PFSK-1 (cell line): ENCODE measurements around the gene OSBPL6.

ENCODE experiments used
- FOXP2 ChIP-seq: optimal IDR thresholded peaks from 2 replicates; pipeline ENCODE3; 2011; ENCODE audit warnings: borderline replicate concordance, control low read depth, inconsistent platforms; ENCODE audit not compliant: insufficient read depth; ENCODE audit errors: extremely low read length, extremely low read depth
- POLR2AphosphoS5 ChIP-seq: IDR thresholded peaks from 2 replicates; pipeline ENCODE4 v1.6.1; 2012; ENCODE audit warnings: low read depth, mild to moderate bottlenecking, control low read depth, low read length, moderate library complexity
- SIN3A ChIP-seq: IDR thresholded peaks from 2 replicates; pipeline ENCODE4 v1.6.1; 2012; ENCODE audit warnings: mild to moderate bottlenecking, low read length, moderate library complexity, borderline replicate concordance; ENCODE audit not compliant: insufficient read depth
- TAF1 ChIP-seq: IDR thresholded peaks from 2 replicates; pipeline ENCODE4 v1.6.1; 2012; ENCODE audit warnings: low read length, control low read depth, borderline replicate concordance; ENCODE audit not compliant: insufficient read depth
- TF ChIP-seq, protein P1 (sequence below), 2 experiments: IDR thresholded peaks; 2 replicates each; pipeline versions ENCODE4 v1.6.1 to v1.8.0; 2011 to 2012; ENCODE audit warnings: low read depth in 2 of 2, low read length in 2 of 2, control low read depth in 1 of 2, inconsistent platforms in 1 of 2, mild to moderate bottlenecking in 1 of 2, moderate library complexity in 1 of 2; ENCODE audit not compliant: insufficient read depth in 1 of 2

OSBPL6 gene

DNA sequence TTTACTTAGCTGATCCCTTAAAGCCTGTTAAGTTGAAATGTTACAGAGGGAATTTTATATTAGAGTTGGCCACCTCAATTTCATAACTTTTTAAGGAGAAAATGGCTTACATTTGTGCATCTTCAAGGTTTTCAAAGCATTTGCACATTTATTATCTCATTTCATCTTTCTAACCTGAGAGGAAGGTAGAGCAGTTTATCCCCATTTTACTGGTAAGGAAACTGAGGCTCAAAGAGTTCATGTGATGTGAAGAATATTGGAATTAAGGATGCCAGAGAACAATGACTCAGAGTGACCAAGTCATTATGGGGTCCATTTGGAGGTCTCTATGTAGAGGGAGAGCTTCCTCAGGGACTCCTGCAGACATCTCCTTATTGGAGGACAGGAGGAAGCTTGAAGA lies 221.7 kb downstream of the OSBPL6 start:
- TF ChIP-seq SIN3A (no peak), FOXP2 (no peak), POLR2AphosphoS5 (no peak)
- TF ChIP-seq, protein P1, sequence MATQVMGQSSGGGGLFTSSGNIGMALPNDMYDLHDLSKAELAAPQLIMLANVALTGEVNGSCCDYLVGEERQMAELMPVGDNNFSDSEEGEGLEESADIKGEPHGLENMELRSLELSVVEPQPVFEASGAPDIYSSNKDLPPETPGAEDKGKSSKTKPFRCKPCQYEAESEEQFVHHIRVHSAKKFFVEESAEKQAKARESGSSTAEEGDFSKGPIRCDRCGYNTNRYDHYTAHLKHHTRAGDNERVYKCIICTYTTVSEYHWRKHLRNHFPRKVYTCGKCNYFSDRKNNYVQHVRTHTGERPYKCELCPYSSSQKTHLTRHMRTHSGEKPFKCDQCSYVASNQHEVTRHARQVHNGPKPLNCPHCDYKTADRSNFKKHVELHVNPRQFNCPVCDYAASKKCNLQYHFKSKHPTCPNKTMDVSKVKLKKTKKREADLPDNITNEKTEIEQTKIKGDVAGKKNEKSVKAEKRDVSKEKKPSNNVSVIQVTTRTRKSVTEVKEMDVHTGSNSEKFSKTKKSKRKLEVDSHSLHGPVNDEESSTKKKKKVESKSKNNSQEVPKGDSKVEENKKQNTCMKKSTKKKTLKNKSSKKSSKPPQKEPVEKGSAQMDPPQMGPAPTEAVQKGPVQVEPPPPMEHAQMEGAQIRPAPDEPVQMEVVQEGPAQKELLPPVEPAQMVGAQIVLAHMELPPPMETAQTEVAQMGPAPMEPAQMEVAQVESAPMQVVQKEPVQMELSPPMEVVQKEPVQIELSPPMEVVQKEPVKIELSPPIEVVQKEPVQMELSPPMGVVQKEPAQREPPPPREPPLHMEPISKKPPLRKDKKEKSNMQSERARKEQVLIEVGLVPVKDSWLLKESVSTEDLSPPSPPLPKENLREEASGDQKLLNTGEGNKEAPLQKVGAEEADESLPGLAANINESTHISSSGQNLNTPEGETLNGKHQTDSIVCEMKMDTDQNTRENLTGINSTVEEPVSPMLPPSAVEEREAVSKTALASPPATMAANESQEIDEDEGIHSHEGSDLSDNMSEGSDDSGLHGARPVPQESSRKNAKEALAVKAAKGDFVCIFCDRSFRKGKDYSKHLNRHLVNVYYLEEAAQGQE (IDR thresholded peaks at IDR 0.05; ENCODE audit: insufficient read depth in 1 of 2, low read depth in 2 of 2, low read length in 2 of 2), result no peak

DNA sequence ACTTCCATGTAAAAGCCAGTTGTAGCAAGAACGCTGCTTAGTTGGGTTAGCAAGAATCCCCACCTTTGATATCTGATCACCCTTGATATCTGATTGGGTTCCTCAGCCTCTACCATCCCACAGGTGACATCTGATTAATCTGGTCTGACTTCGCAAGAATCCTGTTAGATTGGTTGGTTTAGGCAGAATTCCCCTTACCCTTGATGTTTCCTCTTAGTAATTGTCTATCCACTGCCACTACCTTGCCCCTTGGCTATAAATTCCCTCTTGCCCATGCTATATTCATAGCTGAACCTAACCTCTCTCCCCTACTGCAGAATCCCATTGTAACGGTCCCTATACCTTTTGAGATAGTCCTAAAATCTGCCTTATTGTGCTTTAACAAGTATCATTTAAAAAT lies 223.6 kb downstream of the OSBPL6 start:
- TF ChIP-seq TAF1, result no peak
- TF ChIP-seq POLR2AphosphoS5, result no peak
- no peak for TF ChIP-seq FOXP2
- TF ChIP-seq, protein P1 (IDR thresholded peaks at IDR 0.05; ENCODE audit: insufficient read depth in 1 of 2, low read depth in 2 of 2, low read length in 2 of 2), result no peak
- no peak for TF ChIP-seq SIN3A

DNA sequence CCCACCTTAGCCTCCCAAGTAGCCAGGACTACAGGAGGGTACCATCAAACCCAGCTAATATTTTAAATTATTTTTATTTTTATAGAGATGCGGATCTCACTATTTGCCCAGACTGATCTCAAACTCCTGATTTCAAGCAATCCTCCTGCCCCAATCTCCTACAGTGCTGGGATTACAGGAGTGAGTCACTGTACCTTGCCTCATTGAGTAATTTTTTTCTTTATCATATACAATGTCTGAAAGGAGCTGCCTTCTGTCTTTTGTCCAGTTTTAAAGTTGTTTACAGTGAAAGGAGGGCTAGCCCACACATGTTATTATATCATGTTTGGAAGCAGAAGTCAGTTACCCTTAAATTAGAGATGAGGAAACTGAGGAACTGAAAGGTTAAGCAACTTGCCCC lies 224.1 kb downstream of the OSBPL6 start:
- TF ChIP-seq POLR2AphosphoS5 (no peak), SIN3A (no peak), TAF1 (no peak), FOXP2 (no peak)
- TF ChIP-seq, protein P1 (IDR thresholded peaks at IDR 0.05; ENCODE audit: insufficient read depth in 1 of 2, low read depth in 2 of 2, low read length in 2 of 2), result no peak

DNA sequence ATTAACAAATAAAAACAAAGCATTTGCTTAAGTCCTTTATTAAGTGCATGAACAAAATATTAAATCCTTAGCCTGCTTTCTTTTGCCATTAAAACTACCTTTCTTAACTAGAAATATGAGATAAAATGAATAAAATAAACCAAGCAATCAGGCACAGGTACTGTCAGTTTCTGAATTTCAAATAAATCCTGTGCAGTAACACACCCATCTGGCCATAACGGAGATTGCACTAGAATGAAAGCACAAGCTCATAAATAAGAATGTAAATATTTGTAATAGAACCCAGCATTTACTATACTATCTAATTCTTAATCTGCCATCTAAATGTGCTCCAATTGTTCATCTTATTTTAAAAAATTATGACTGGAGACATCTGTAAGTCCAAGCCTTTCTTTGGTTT lies 224.8 kb downstream of the OSBPL6 start:
- TF ChIP-seq POLR2AphosphoS5 (no peak), FOXP2 (no peak), TAF1 (no peak), SIN3A (no peak)
- TF ChIP-seq, protein P1 (IDR thresholded peaks at IDR 0.05; ENCODE audit: insufficient read depth in 1 of 2, low read depth in 2 of 2, low read length in 2 of 2), result no peak

DNA sequence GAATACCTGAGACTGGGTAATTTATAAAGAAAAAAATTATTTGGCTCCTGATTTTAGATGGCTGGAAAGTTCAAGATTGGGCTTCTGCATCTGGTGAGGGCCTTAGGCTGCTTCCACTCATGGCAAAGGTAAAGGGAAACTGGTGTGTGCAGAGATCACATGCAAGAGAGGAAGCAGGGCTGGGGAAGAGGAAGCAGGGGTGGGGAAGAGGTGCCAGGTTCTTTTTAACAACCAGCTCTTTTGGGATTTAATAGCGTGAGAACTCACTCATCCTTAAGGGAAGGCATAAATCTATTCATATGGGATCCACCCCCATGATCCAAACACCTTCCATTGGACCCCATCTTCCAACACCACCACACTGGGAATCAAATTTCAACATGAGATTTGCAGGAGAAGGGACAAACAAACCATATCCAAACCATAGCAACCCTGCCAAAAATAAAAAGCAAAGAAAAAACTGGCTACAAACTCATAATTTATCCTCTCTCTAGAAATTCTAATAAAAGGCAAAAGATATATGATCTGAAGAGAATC lies 226.2 kb downstream of the OSBPL6 start:
- TF ChIP-seq FOXP2, result no peak
- TF ChIP-seq POLR2AphosphoS5, result no peak
- no peak for TF ChIP-seq SIN3A
